OCI-LY7 (cell line): Measurements from ENCODE around the gene PPP1R16B.

ENCODE experiments used
- CTCF ChIP-seq: fragments of 200-600 bp; sonication (generic); conservative IDR thresholded peaks from 2 replicates; pipeline ENCODE4 v1.5.1; 2014; ENCODE audit warnings: mild to moderate bottlenecking, antibody characterized with exemption, low read length, moderate library complexity, mixed read lengths
- EZH2phosphoT487 ChIP-seq: fragments of 200-600 bp; sonication (generic); IDR thresholded peaks from 2 replicates; pipeline ENCODE4 v1.6.1; 2018; ENCODE audit warnings: low read depth, borderline replicate concordance, mild to moderate bottlenecking, mixed run types, antibody characterized with exemption, low read length, moderate library complexity, mixed read lengths

GRCh38 chr20:38847840-38848239, 42.3 kb downstream of the PPP1R16B start:
- TF ChIP-seq CTCF (no peak), EZH2phosphoT487 (no peak)
